ENCODE measurements around the gene GRHL1.

DNA sequence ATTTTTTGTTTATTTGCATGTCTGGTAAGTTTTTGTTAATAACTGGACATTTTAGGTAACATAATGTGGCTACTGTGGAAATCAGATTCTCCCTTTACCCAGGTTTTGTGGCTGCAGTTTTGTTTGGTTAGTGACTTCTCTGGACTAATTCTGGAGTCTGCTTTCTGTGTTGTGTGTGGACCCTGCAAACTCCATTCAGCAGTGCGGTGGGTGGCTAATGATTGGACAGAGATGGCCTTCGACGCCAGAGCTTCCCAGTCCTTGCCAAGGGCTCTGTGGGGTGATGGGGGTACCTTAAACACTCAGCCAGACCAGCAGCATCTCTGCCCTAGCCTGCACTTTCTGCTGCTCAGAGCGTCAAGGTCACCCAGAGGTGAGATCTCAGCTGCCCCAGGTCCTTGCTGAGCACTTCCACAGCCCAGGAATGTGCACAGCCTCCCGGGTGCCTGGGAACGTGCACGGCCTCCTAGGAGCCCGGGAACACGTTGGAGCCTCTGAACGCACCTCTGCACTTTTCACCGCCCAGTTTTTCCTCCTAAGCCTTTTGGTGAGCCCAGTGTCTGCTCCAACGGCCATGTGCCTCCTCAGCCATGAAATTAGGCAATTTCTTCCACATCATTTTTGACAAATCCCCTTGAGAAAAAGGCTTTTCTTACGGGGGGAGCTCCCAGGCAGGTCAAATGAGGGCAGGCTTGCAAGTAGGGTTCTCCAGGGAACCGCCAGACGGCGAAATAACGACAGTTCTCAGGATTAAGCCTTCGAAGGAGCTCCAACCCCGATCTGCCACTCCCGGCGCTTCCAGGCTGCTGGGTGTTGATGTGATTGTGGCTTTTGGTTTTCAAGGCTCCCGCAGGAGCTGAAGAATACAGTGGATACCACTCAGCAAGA, 56.7 kb downstream of the GRHL1 start:
- TF ChIP-seq SIN3A (conservative IDR thresholded peaks at IDR 0.05 in 1 of 2, IDR thresholded peaks at IDR 0.05 in 1 of 2; ENCODE audit: low read depth in 1 of 2, low read length in 2 of 2) (no peak), JUND (IDR thresholded peaks at IDR 0.05; ENCODE audit: low read length) (no peak), SIX5 (IDR thresholded peaks at IDR 0.05; ENCODE audit: low read depth, low read length) (no peak)
- TF ChIP-seq, protein P1, sequence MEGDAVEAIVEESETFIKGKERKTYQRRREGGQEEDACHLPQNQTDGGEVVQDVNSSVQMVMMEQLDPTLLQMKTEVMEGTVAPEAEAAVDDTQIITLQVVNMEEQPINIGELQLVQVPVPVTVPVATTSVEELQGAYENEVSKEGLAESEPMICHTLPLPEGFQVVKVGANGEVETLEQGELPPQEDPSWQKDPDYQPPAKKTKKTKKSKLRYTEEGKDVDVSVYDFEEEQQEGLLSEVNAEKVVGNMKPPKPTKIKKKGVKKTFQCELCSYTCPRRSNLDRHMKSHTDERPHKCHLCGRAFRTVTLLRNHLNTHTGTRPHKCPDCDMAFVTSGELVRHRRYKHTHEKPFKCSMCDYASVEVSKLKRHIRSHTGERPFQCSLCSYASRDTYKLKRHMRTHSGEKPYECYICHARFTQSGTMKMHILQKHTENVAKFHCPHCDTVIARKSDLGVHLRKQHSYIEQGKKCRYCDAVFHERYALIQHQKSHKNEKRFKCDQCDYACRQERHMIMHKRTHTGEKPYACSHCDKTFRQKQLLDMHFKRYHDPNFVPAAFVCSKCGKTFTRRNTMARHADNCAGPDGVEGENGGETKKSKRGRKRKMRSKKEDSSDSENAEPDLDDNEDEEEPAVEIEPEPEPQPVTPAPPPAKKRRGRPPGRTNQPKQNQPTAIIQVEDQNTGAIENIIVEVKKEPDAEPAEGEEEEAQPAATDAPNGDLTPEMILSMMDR (IDR thresholded peaks at IDR 0.05; ENCODE audit: control extremely low read depth in 1 of 3, insufficient read depth in 1 of 3, low read depth in 1 of 3, low read length in 3 of 3), result no peak

All from H1 (cell line).